ENCODE results near the gene USP36. TPM values are rescaled to one million over a fixed set of nuclear protein-coding genes. Genes with fewer than 3 reads are reported as not detected.
"Not testable (repeated sequence)": the region's sequence is repeated elsewhere in the genome, so short reads cannot be mapped to it uniquely, and the experiment has no call there.

Gene USP36
- 28.8 and 32.9 TPM in 2 replicates for total RNA-seq (2014; rRNA removed; shearing (Covaris generic); ENCODE audit: low replicate concordance)

GRCh38 chr17:78840780-78841611 lies at the start of gene USP36:
Gene USP36 (minus strand): TSS chr17:78840814. CDS start chr17:78836363, 4,451 bp downstream.
- peak; percentile 98 for DNase-seq (ENCODE audit: low read depth)
- in situ Hi-C loops (cut with HindIII; ENCODE audit: low pct_unique_long_range_greater_than_20kb, low sequenced_read_pairs), result loop anchor here (25.0 kb wide), 1 partner anchor 254 kb away; the partner anchor contains the start of gene DNAH17

- DNase-seq (ENCODE audit: low read depth); in situ Hi-C loops (cut with HindIII; ENCODE audit: low pct_unique_long_range_greater_than_20kb, low sequenced_read_pairs): not testable (repeated sequence)
These were observed 49.5 kb upstream of the USP36 start for GRCh38 chr17:78890096-78890495.

- in situ Hi-C loops (cut with HindIII; ENCODE audit: low pct_unique_long_range_greater_than_20kb, low sequenced_read_pairs), result no loop called here
- no peak for DNase-seq (ENCODE audit: low read depth)
These were observed 48.9 kb upstream of the USP36 start for GRCh38 chr17:78889531-78889930.

GRCh38 chr17:78888941-78889518 lies 48.4 kb upstream of the USP36 start:
- no peak for DNase-seq (ENCODE audit: low read depth)
- in situ Hi-C loops (cut with HindIII; ENCODE audit: low pct_unique_long_range_greater_than_20kb, low sequenced_read_pairs), result no loop called here

GRCh38 chr17:78886954-78887353 lies 46.3 kb upstream of the USP36 start:
- in situ Hi-C loops (cut with HindIII; ENCODE audit: low pct_unique_long_range_greater_than_20kb, low sequenced_read_pairs), result no loop called here

GRCh38 chr17:78885956-78886355 lies 45.3 kb upstream of the USP36 start:
- in situ Hi-C loops (cut with HindIII; ENCODE audit: low pct_unique_long_range_greater_than_20kb, low sequenced_read_pairs), result no loop called here
- peak; percentile 42 for DNase-seq (ENCODE audit: low read depth)

More at GRCh38 chr17:78886954-78887353, 46.3 kb upstream of the USP36 start:
- no peak for DNase-seq (ENCODE audit: low read depth)

GRCh38 chr17:78884876-78885667 lies 44.5 kb upstream of the USP36 start:
- in situ Hi-C loops (cut with HindIII; ENCODE audit: low pct_unique_long_range_greater_than_20kb, low sequenced_read_pairs), result no loop called here
- DNase-seq (ENCODE audit: low read depth), result no peak

GRCh38 chr17:78884148-78884825 lies 43.7 kb upstream of the USP36 start:
- DNase-seq (ENCODE audit: low read depth), result no peak
- in situ Hi-C loops (cut with HindIII; ENCODE audit: low pct_unique_long_range_greater_than_20kb, low sequenced_read_pairs), result no loop called here

GRCh38 chr17:78883533-78884131 lies 43.0 kb upstream of the USP36 start:
- in situ Hi-C loops (cut with HindIII; ENCODE audit: low pct_unique_long_range_greater_than_20kb, low sequenced_read_pairs), result no loop called here
- peak; percentile 97 for DNase-seq (ENCODE audit: low read depth)

- in situ Hi-C loops (cut with HindIII; ENCODE audit: low pct_unique_long_range_greater_than_20kb, low sequenced_read_pairs), result no loop called here
- no peak for DNase-seq (ENCODE audit: low read depth)
These were observed 42.5 kb upstream of the USP36 start for GRCh38 chr17:78883089-78883532.

- in situ Hi-C loops (cut with HindIII; ENCODE audit: low pct_unique_long_range_greater_than_20kb, low sequenced_read_pairs), result no loop called here
- DNase-seq (ENCODE audit: low read depth), result peak; percentile 14
These were observed 42.0 kb upstream of the USP36 start for GRCh38 chr17:78882540-78883088.

GRCh38 chr17:78879635-78880186 lies 39.1 kb upstream of the USP36 start:
- in situ Hi-C loops (cut with HindIII; ENCODE audit: low pct_unique_long_range_greater_than_20kb, low sequenced_read_pairs), result no loop called here

GRCh38 chr17:78878871-78879527 lies 38.4 kb upstream of the USP36 start:
- in situ Hi-C loops (cut with HindIII; ENCODE audit: low pct_unique_long_range_greater_than_20kb, low sequenced_read_pairs), result no loop called here
- DNase-seq (ENCODE audit: low read depth), result no peak

More at GRCh38 chr17:78879635-78880186, 39.1 kb upstream of the USP36 start:
- no peak for DNase-seq (ENCODE audit: low read depth)

- in situ Hi-C loops (cut with HindIII; ENCODE audit: low pct_unique_long_range_greater_than_20kb, low sequenced_read_pairs), result no loop called here
- DNase-seq (ENCODE audit: low read depth), result no peak
These were observed 37.6 kb upstream of the USP36 start for GRCh38 chr17:78878261-78878660.

- in situ Hi-C loops (cut with HindIII; ENCODE audit: low pct_unique_long_range_greater_than_20kb, low sequenced_read_pairs); DNase-seq (ENCODE audit: low read depth): not testable (repeated sequence)
These were observed 36.4 kb upstream of the USP36 start for GRCh38 chr17:78876954-78877517.

- in situ Hi-C loops (cut with HindIII; ENCODE audit: low pct_unique_long_range_greater_than_20kb, low sequenced_read_pairs), result no loop called here
- no peak for DNase-seq (ENCODE audit: low read depth)
These were observed 35.5 kb upstream of the USP36 start for GRCh38 chr17:78876094-78876597.

Measured in Caki2 (cell line).